ENCODE results near the gene OGDH. TPM values are rescaled to one million over a fixed set of nuclear protein-coding genes. Genes with fewer than 3 reads are reported as not detected.

Gene OGDH
- total and polyA plus RNA-seq, 2 of the 4 experiments (the other 2 are of a cell fraction) = 47.4 to 56.5 TPM

- H3K9me1 ChIP-seq (ENCODE audit: insufficient read depth, low read length) = peaks cover 10% of the 10 kb centered on the region
- no peak overlapping the region for H3K14ac ChIP-seq (replicated peaks; ENCODE audit: low read depth, low read length)
- H3K27me3 ChIP-seq (ENCODE audit: control insufficient read depth, insufficient read depth, low read length) = no peaks in the 10 kb centered on the region
- DNase-seq = no peak
- POLR2A ChIA-PET (ENCODE audit: unreplicated experiment) = no interaction called here
- no peak overlapping the region for H3K18ac ChIP-seq (ENCODE audit: low read depth, low read length)
- H2AK9ac ChIP-seq (replicated peaks; ENCODE audit: low read depth, low read length, poor library complexity) = peak overlapping the region; percentile 84
- H3K9me3 ChIP-seq (ENCODE audit: control insufficient read depth, insufficient read depth, low read length) = no peaks in the 10 kb centered on the region
- H4K8ac ChIP-seq (ENCODE audit: low read depth in 2 of 2, low read length in 2 of 2) = no peak overlapping the region
- ATAC-seq (ENCODE audit: low read depth) = no peak
- no peak overlapping the region for H2BK5ac ChIP-seq (ENCODE audit: low read depth, low read length, poor library complexity, severe bottlenecking)
- H3K56ac ChIP-seq (ENCODE audit: extremely low read depth, insufficient read depth, low read length) = no peak overlapping the region
- TF ChIP-seq MAZ (IDR thresholded peaks at IDR 0.05; ENCODE audit: borderline replicate concordance, low read depth, low read length) (no peak), MAFK (IDR thresholded peaks at IDR 0.05; ENCODE audit: low read depth, low read length) (no peak), CHD1 (IDR thresholded peaks at IDR 0.05; ENCODE audit: low read depth, low read length) (no peak), RFX5 (IDR thresholded peaks at IDR 0.05; ENCODE audit: low read depth, low read length) (no peak), RAD21 (IDR thresholded peaks at IDR 0.05; ENCODE audit: low read length) (no peak), NFE2L2 (IDR thresholded peaks at IDR 0.05; ENCODE audit: low read depth, low read length) (no peak), SMC3 (IDR thresholded peaks at IDR 0.05; ENCODE audit: low read depth, low read length) (no peak), FOS (IDR thresholded peaks at IDR 0.05; ENCODE audit: low read depth, low read length) (no peak), RCOR1 (IDR thresholded peaks at IDR 0.05; ENCODE audit: insufficient replicate concordance, low read length) (no peak)
- TF ChIP-seq, protein P1, sequence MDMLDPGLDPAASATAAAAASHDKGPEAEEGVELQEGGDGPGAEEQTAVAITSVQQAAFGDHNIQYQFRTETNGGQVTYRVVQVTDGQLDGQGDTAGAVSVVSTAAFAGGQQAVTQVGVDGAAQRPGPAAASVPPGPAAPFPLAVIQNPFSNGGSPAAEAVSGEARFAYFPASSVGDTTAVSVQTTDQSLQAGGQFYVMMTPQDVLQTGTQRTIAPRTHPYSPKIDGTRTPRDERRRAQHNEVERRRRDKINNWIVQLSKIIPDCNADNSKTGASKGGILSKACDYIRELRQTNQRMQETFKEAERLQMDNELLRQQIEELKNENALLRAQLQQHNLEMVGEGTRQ (IDR thresholded peaks at IDR 0.05; ENCODE audit: low read depth, low read length) = no peak
- TF ChIP-seq, protein P2, sequence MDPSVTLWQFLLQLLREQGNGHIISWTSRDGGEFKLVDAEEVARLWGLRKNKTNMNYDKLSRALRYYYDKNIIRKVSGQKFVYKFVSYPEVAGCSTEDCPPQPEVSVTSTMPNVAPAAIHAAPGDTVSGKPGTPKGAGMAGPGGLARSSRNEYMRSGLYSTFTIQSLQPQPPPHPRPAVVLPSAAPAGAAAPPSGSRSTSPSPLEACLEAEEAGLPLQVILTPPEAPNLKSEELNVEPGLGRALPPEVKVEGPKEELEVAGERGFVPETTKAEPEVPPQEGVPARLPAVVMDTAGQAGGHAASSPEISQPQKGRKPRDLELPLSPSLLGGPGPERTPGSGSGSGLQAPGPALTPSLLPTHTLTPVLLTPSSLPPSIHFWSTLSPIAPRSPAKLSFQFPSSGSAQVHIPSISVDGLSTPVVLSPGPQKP (IDR thresholded peaks at IDR 0.05; ENCODE audit: borderline replicate concordance, low read depth, low read length) = no peak
- TF ChIP-seq, protein P3, sequence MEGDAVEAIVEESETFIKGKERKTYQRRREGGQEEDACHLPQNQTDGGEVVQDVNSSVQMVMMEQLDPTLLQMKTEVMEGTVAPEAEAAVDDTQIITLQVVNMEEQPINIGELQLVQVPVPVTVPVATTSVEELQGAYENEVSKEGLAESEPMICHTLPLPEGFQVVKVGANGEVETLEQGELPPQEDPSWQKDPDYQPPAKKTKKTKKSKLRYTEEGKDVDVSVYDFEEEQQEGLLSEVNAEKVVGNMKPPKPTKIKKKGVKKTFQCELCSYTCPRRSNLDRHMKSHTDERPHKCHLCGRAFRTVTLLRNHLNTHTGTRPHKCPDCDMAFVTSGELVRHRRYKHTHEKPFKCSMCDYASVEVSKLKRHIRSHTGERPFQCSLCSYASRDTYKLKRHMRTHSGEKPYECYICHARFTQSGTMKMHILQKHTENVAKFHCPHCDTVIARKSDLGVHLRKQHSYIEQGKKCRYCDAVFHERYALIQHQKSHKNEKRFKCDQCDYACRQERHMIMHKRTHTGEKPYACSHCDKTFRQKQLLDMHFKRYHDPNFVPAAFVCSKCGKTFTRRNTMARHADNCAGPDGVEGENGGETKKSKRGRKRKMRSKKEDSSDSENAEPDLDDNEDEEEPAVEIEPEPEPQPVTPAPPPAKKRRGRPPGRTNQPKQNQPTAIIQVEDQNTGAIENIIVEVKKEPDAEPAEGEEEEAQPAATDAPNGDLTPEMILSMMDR (conservative IDR thresholded peaks at IDR 0.05; ENCODE audit: low read depth, low read length) = no peak
- no peak overlapping the region for H2BK20ac ChIP-seq (ENCODE audit: low read depth, low read length)
- no peak overlapping the region for H3K23ac ChIP-seq (ENCODE audit: low read depth, low read length)
- 95% methylated on average over 15 of the region's 20 CpGs; no CpG with 5 or more reads in 1 of the 2 experiments for WGBS, 2 experiments (ENCODE audit: extremely low coverage in 2 of 2, insufficient read length in 1 of 2)
- intact Hi-C loops (cut with micrococcal nuclease) (no loop called here), in situ Hi-C loops (cut with MboI; ENCODE audit: low sequenced_read_pairs) (no loop called here), dilution Hi-C loops (cut with HindIII; ENCODE audit: low sequenced_read_pairs, unreplicated experiment) (no loop called here)
- H4K20me1 ChIP-seq (ENCODE audit: insufficient read depth, low read length) = no peaks in the 10 kb centered on the region
- CTCF ChIA-PET = no interaction called here
- peak overlapping the region; percentile 33 for H2AFZ ChIP-seq (replicated peaks; ENCODE audit: low read length, poor library complexity)
- H3K4me1 ChIP-seq (ENCODE audit: control insufficient read depth, insufficient read depth, low read length) = peaks cover 3% of the 10 kb centered on the region
- H3K4ac ChIP-seq (ENCODE audit: low read depth, low read length) = no peak overlapping the region
- H2AK5ac ChIP-seq (ENCODE audit: low read depth, low read length) = no peak overlapping the region
- no peak overlapping the region for H4K91ac ChIP-seq (ENCODE audit: insufficient read depth, low read depth, low read length)
- H4K5ac ChIP-seq (ENCODE audit: low read depth, low read length) = no peak overlapping the region
- H3K36me3 ChIP-seq (ENCODE audit: control insufficient read depth, insufficient read depth, low read length) = peaks cover 28% of the 10 kb centered on the region
- H3K4me3 ChIP-seq (ENCODE audit: insufficient read depth, low read depth, low read length) = no peak overlapping the region
- H3K4me2 ChIP-seq (ENCODE audit: low read depth, low read length) = no peak overlapping the region
- H2BK120ac ChIP-seq (ENCODE audit: low read depth, low read length) = no peak overlapping the region
- no peak overlapping the region for H3K27ac ChIP-seq (ENCODE audit: insufficient read depth, low read length)
- H2BK15ac ChIP-seq (ENCODE audit: low read depth, low read length) = no peak overlapping the region
- H3K9ac ChIP-seq (ENCODE audit: low read depth, low read length) = no peak overlapping the region
- H3K79me1 ChIP-seq (ENCODE audit: low read depth in 1 of 2, low read length in 2 of 2) = no peaks in the 10 kb centered on the region
- no TSS peak for BruUV-seq (replicated peaks)
These were observed 100.5 kb downstream of the OGDH start for GRCh38 chr7:44706788-44707557.

Data from IMR-90 (cell line).